HG02970 (cell line): ENCODE results near the gene LRRC47.
"Not testable (repeated sequence)": the region's sequence is repeated elsewhere in the genome, so short reads cannot be mapped to it uniquely, and the experiment has no call there.

Experiments
- ATAC-seq: cut with Tn5 transposase; IDR thresholded peaks from one replicate; pipeline ENCODE4 v1.9.1; 2021; ENCODE audit warnings: mild to moderate bottlenecking, moderate library complexity, moderate number of reproducible peaks; ENCODE audit not compliant: unreplicated experiment, low FRiP score

LRRC47 gene

DNA sequence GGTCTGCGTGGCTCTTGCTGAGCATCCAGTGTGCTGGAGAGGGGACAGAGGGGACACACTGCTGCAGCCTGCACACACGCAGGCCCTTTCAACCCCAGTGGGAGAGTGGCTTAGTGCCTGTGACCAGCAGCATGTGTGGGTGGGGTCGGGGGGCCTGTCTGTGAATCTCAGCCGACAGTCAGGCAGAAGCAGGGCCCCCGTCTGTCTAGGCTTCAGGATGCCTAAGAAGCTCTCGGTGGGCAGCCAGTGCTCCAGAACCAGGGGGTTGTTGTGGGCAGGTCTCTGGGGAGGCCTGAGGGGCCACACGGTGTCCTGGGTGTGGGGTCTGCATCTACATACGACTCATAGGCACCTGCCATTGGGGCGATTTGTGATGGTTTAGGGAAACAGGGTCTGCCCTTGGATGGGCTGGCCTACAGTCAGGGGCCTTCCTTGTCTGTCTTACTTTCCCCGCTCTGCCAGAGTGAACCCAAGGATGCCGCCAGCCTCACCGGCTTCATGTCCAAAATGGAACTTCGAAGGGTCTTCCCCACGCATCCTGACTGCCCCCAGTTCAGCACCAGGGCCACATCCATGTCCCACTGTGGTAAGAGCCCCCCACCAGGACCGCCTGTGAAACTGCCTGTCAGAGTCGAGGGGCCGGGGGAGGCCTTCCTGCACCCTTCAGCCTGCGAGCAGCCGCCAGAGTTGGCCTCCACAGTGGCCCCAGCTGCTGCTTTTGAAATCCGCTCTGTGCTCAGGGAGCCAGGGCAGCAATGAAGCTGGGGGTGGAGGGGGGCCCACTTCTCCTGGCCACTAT is 42.4 kb downstream of the LRRC47 start:
- ATAC-seq: no peak

DNA sequence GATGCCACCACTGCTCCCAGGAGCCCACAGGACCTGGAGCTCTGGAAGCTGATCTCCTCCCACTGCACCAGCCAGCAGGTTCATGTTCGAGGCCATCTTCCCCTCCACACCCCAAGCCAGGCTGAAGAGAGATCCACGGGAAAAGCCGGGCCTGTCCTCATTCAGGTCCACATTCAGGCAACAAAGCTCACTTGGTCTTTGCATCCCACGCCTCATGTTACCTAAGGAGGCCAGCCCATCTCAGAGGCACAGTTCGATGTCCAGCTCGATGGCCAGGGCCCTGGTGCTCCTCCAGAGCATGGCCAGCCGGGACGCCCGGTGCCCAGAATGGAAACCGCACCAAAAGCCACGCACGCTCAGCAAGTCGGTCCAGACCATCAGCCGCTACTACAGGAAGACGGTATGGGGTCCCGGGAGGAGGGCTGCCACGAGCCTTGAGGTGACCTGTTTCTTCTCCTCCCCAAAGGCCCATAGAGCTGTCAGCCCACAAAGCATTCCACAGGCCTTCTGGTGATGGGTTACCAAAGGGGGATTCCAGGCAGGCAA is 43.8 kb downstream of the LRRC47 start, which contains the start of gene CCDC27:
TSS of gene CCDC27 (plus strand) at position 51 of the 546 bp plus-strand sequence. CDS start at position 83, 32 bp downstream.
- ATAC-seq: no peak

DNA sequence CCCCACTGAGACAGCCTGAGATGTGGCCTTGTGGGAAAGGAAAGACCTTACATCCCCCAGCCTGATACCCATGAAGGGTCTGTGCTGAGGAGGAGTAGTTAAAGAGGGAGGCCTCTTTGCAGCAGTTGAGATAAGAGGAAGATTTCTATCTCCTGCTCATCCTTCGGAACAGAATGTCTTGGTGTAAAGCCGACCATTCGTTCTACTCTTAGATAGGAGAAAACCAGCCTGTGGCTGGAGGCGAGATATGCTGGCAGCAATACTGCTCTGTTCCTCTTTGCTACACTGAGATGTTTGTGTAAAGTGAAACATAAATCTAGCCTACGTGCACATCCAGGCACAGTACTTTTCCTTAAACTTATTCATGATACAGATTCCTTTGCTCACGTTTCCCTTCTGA is 45.6 kb downstream of the LRRC47 start:
- no peak for ATAC-seq

DNA sequence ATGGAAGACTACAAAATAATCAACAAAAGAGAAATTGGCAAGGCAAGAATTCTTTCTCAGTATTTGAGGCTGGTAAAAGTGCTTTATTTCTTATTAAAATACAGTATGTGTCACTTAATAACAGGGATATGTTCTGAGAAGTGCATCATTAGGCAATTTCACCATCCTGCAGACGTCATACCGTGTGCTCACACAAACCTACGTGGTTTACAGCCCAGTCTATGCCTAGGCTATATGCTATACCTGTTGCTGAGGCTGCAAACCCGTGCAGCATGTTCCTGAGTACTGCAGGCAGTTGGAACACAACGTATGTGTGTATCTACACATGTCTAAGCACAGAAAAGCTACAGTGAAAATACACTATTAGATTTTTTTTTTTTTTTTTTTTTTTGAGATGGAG is 46.8 kb downstream of the LRRC47 start:
- no peak for ATAC-seq

DNA sequence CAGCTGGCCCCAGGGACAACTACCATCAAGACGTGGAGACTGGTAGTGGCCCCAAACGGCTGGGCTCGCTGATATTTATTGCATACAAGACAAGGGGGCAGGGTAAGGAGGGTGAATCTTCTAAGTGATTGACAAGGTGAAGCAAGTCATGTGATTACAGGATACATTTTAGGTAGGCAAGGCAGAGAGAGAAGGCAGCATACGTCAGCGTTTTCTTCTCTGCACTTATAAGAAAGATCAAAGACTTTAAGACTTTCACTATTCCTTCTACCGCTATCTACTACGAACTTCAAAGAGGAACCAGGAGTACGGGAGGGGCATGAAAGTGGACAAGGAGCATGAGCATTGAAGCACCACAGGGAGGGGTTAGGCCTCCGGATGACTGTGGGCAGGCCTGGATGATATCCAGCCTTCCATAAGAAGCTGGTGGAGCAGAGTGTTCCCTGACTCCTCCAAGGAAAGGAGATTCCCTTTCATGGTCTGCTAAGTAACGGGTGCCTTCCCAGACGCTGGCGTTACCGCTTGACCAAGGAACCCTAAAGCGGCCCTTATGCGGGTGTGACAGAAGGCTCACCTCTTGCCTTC is 47.9 kb downstream of the LRRC47 start:
- ATAC-seq: not testable (repeated sequence)

DNA sequence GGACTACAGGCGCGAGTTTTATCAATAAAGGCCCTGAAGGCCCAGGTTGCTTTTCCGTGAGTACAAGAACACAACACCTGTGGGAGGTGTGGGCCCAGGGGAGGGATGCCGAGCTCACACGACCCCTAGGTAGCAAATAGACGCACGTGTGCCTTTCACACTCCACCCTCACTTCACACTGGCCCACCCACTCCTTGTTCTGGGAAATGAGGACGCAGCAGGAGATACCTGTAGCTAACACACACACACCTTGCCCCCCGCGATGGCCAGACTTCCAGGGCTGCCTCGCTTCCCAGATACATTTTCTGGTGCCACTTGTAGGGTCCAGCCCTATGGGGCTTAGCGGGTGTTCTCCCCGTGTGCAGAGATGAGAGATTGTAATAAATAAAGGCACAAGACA is 48.4 kb downstream of the LRRC47 start:
- ATAC-seq: no peak

DNA sequence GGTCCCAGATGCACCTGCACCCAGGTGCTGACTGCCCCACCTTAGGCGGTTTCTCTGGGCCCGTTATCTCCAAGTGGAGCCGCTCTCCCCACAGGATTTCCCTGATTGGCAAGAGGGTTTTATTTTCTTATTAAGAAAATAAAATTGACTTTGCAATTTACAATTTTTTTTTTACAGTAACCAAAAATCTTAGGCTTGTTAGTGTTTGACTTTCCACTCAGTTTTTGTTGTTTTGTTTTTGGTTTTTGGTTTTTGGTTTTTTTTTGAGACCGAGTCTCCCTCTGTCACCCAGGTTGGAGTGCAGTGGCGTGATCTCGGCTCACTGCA is 48.8 kb downstream of the LRRC47 start:
- ATAC-seq: no peak

DNA sequence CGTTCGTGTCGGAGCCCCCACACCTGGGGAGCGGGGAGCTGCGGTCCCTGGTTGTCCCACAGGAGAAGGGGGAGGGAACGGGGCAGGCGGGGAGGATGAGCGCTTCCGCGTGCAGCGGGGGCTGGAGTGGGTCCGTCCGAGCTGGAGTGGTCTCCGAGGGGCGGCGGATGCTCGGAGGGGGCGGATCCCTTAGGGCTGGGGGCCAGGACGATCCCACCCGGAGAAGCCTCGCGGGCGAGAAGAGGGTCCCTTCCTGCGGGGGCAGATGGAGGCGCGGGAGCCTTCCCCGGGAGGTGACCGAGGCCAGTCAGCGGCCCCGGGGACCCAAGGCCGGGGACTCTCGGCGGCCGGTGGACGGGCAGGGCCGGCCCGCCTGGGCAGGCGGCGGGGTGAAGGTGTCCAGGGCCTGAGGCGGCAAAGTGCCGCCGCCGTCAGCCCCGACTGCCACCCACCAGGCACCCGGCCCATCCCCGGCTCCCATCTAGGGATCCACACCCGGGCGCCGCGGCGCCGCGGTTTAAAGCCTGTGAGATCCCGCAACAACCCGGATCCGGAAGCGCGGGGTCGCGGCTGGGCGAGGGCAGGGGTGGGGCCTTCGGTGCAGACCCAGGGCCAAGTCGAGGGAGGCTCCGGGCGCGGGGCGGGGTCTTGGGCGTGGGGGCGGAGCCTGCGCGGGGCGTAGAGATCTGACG is 49.3 kb downstream of the LRRC47 start:
- peak; percentile 75 for ATAC-seq

DNA sequence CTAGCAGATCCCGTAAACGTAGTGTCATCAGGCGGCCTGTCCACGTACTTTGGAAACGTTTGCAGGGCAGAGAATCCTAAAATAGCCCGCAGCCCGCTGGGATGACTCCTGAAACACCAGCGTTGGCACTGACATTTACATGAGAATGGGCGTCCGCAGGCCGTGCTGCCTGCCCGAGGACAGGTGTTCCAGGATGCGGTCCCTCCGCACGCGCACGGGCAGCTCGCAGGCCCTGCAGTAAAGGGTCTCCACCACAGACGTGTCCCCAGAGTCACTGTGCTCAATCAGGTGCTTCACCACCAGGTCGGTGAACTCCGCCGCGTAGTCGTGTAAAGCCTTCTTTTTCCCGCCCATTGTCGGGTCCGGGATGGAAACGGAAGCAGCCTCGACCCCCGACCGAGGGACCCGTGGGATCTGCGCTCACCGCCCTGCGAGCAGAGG is 49.9 kb downstream of the LRRC47 start:
- no peak for ATAC-seq

DNA sequence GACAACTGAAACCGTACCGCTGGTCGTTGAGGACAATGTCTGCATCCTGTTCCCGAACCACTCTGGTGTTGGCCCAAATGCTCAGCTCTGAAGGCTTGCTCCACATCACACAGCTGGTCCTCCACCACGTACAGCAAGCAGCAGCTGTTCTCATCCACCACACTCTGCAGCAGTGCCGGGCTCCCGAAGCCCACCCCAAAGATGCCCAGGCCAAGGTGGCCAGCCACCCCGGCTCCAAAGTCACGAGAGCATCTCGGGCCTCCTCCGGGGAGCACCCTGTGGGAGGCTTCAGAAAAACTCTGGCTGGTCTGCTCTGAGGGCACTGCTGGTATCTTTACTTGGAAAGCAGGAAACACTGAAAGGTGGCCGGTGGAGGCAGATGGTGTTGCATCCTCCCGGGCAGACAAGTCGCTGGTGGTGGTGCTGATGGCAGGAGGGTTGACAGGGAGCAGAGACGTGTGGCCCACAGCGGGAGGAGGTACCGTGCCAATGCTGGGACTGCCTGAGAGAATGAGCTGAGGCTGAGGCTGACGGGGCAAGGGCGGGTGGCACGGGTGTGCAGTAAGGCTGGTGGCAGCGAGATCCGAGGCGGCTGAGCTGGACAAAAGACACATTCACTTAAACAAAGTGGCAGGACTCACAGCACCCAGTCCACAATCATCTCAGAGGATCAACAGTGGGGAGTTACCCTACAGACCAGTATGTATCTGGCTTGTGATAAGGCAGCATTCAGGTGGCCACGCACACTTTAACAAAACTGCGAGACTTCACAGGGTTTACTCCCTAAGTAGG is 50.5 kb downstream of the LRRC47 start:
- ATAC-seq: no peak

DNA sequence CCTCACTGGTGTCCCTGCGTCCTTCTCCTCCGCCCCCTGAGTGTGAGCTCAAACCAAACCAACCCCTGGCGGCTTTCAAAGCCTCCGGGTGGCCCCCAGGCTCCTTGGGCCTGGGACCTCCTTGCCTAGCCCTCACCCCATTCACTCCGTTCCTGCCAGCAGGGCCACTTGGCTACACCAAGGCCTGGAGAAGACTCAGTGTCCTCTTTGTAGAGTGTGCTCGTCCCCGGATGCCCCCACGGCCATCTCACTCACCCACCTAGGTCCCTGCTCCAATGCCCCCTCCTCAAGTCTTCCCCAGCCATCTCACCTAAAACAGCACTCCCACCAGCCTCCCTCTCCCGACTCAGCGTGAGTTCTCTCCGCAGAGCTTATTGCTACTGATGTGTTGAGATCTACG is 51.2 kb downstream of the LRRC47 start:
- ATAC-seq: no peak

DNA sequence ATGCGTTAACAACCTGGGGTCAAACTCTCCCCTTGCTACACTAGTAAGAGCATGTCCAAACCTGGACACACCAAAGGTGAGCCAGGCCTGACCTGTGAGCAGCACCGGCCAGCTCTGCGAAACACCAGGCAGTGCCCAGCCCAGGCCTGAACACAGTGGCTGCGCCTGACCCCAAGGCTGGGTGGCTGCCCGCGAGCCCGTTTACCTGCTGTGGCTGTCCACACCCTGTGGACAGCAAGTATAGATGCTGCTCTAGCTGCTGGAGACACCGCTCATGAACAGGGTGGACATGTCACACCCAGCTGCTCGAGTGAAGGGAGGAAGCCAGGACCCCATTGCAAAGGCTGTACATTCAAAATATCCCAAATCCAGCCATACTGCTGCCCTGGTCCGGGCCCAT is 51.7 kb downstream of the LRRC47 start:
- ATAC-seq: no peak

DNA sequence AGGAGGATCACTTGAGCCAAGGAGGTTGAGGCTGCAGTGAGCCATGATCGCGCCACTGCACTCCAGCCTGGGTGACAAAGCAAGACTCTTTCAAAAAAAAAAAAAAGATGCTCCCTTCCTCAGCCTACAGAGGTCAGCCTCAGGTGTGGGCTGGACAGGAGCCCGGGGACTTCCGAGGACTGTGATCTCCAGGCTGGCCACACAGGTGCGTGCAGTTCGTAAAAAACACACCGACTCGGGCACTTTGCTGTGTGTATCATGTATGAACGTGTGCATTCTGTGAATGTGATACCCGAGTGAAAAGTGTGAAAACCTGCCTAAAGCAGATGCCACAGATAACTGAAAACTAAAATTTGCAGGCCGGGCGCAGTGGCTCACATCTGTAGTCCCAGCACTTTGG is 52.5 kb downstream of the LRRC47 start:
- no peak for ATAC-seq

DNA sequence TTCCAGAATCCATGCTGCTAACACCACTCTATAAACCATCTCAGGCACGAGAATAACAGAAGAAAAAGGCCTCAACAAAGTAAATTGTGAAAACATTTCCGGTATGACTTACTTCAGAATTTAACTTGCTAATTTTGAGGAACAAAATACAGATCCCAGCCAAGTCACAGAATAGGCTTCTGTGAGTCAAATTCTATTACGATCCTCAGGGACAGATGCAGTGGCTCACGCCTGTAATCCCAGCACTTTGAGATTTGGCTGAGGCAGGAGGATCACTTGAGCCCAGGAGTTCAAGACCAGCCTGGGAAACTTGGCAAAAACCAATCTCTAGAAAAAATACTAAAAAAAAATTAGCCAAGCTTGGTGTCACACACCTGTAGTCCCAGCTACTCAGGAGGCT is 52.9 kb downstream of the LRRC47 start:
- no peak for ATAC-seq

DNA sequence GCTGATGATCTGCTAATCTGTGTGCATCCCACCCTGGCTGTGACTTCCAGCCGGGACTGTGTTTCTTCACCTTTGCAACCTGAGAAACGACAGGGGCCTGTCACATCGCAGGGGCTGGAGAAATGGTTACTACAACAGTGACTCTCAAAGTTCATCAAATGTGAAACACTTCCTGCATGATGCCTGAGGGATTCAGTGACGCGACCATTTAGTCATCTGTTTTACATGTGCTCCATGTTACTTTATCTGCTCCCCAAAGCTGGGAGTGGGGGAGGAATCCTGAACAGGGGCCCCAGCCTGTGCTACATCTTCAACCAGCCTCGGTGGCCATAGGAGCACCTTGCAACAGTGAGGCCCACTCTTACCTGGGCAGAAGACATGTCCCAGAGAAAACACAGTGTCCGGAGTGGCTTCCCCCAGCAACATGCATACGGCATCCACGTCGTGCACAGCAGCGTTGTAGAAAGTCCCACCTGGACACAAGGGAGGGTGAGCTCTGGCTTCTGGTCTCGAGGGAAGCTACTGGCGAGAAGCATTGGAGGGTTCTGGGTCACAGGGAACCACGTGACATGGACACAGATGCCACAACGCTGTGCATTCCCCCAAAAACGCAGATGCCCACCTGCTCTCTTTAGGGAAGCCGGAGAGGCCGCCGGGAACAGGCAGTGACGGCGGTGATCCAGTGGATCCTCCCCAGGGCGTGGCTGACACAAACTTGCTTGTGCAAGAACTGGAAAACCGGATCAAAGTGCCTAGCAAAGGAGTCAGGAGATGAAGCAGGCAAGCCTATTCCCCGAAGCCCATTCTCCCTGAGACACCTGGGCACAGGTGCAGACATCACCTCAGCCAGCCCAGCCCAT is 53.6 kb downstream of the LRRC47 start:
- no peak for ATAC-seq

DNA sequence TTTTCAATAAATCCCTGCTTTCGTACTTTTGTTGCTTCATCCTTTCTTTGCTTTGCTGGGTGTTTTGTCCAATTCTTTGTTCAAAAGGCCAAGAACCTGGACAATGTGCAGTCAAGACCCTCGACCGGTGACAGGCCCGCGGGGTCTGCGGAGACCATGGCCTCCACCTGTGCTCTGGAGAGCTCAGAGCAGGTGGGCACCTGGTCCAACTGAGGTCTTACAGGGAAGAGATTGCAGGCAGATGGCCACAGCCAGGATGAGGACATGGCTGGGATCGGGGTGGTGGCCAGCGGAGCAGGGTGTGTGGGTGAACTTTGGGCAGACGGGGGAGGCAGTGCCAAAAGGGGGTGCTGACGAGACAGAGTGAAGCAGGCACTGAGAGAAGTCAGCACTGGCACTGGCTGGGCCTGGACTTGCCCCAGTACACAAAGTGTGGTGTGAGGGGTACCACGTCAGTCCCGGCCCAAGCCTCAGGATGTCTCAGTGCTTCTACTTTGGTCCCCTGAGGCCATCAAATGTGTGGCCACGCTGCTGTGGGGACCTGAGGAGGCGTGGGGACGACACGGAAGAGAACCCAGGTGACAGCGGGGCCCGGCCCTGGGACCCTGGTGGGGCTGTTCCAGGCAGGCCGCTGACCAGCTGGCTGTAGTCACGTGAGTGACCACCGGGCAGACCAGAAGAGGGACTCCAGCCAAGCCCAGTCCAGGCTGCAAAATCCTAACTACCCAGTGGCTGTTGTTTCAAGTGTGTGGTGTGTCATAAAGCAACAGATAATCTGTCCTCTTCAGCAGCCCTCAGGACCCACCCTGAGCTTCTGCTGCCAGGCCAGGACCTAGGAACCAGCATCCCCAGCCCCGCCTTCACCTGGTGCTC is 54.5 kb downstream of the LRRC47 start:
- no peak for ATAC-seq

DNA sequence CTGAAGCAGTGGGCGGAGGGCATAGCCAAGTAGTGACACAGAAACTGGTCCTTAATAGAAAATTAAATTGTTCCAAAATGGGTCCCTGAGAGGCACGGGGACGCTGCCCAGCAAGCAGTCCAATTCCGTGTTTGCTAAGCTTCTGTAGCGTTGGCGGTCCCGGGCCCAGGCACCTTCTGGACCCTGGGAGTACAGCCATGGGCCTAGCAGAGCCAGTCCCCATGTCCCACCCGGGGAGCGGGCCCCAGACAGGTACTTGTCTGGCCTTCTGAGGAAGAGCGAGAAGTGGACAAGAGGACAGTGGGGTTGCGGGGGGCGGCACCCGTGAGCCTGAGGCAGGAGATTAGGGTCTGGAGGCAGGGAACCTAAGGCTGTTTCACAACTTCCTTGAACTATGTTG is 55.5 kb downstream of the LRRC47 start:
- no peak for ATAC-seq

DNA sequence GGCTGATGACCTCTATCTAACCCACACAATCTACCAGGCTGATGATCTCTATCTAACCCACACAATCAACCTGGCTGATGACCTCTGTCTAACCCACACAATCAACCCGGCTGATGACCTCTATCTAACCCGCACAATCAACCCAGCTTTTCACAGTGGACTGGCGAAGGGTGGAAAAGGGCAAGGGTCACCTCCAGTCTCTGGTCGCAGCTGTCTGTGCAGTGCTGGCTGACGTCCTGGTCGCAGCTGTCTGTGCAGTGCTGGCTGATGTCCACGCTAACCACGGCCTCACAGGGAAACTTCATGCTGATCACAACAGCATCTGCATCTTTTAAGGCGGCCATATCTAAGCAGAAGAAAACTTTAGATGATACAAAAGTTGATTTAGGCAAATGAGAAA is 56.3 kb downstream of the LRRC47 start:
- no peak for ATAC-seq

DNA sequence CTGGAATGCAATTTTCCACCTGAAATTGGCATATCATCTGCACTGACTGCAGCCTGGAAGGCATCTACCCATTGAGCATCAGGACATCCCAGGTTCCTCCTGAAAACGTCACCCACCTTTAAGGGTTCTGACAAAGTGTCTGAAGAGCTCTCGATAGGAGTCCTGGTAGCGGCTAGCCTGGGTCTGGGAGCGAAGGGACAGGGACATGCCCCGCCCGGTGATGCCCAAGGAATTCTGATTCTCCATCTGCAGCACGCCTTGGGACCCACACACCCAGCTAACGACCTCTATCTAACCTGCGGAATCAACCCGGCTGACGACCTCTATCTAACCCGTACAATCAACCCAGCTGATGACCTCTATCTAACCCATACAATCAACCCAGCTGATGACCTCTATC is 57.4 kb downstream of the LRRC47 start:
- ATAC-seq: no peak
